WTC11 (cell line): ENCODE measurements around the gene CCDC80. TPM values are rescaled to one million over a fixed set of nuclear protein-coding genes. Genes with fewer than 3 reads are reported as not detected.
A peak's percentile ranks its signal among the peaks of the same experiment; 100 is the strongest.

Experiments
- ATAC-seq: fragments of 200-7000 bp; cut with Tn5 transposase; 2 replicates; pipeline ENCODE4 v1.10.0; 2021; ENCODE audit warnings: mild to moderate bottlenecking, moderate library complexity
- CTCF ChIA-PET: fragments of 300-600 bp; sonication (Branson Sonifier 250); formaldehyde crosslinking; loops from one replicate; lab custom pipeline; 2021; ENCODE audit warnings: antibody characterized with exemption; lab: Charles Lee
- POLR2A ChIA-PET: fragments of 350-600 bp; sonication (Branson Sonifier 250); formaldehyde crosslinking; loops from one replicate; lab custom pipeline; 2021; ENCODE audit warnings: antibody characterized with exemption; lab: Charles Lee
- DNase-seq: peaks from one replicate; pipeline ENCODE4 v3.0.0; 2021; ENCODE audit warnings: low spot score
- H3K27ac Mint-ChIP-seq: 2 replicates; pipeline ENCODE4 v1.8.0; 2021; ENCODE audit warnings: mixed read lengths
- H3K27me3 Mint-ChIP-seq: 2 replicates; pipeline ENCODE4 v1.8.0; 2021; ENCODE audit warnings: low read depth, mild to moderate bottlenecking, moderate library complexity, mixed read lengths
- H3K36me3 Mint-ChIP-seq: 2 replicates; pipeline ENCODE4 v1.8.0; 2021; ENCODE audit warnings: mixed read lengths
- H3K4me1 Mint-ChIP-seq: 2 replicates; pipeline ENCODE4 v1.8.0; 2022; ENCODE audit warnings: mixed read lengths
- H3K4me3 Mint-ChIP-seq: 2 replicates; pipeline ENCODE4 v1.8.0; 2021; ENCODE audit warnings: mild to moderate bottlenecking, moderate library complexity, mixed read lengths
- H3K9me3 Mint-ChIP-seq: 2 replicates; pipeline ENCODE4 v1.8.0; 2021; ENCODE audit warnings: mixed read lengths
- AFF4 ChIP-seq: sonication (generic); formaldehyde crosslinking; IDR thresholded peaks from 2 replicates; pipeline ENCODE4 v1.8.1; 2023; ENCODE audit warnings: mild to moderate bottlenecking, missing genetic modification reagents, borderline replicate concordance
- CREB1 ChIP-seq: sonication (generic); formaldehyde crosslinking; IDR thresholded peaks from 2 replicates; pipeline ENCODE4 v1.8.0; 2023; ENCODE audit warnings: mild to moderate bottlenecking, missing genetic modification reagents
- E2F4 ChIP-seq: sonication (generic); formaldehyde crosslinking; IDR thresholded peaks from 2 replicates; pipeline ENCODE4 v1.8.1; 2022; ENCODE audit warnings: low read depth, mild to moderate bottlenecking, moderate library complexity, missing genetic modification reagents, borderline replicate concordance
- E2F5 ChIP-seq: sonication (generic); formaldehyde crosslinking; IDR thresholded peaks from 2 replicates; pipeline ENCODE4 v1.8.1; 2022; ENCODE audit warnings: mild to moderate bottlenecking, moderate library complexity, missing genetic modification reagents
- ELF4 ChIP-seq: sonication (generic); formaldehyde crosslinking; IDR thresholded peaks from 2 replicates; pipeline ENCODE4 v1.8.1; 2022; ENCODE audit warnings: low read depth, mild to moderate bottlenecking, moderate library complexity, missing genetic modification reagents
- FOXJ3 ChIP-seq: sonication (generic); formaldehyde crosslinking; IDR thresholded peaks from 2 replicates; pipeline ENCODE4 v1.9.0; 2021; ENCODE audit warnings: missing genetic modification reagents, mild to moderate bottlenecking, borderline replicate concordance
- MXD4 ChIP-seq: fragments of 250-450 bp; sonication (Bioruptor Pico); IDR thresholded peaks from 2 replicates; pipeline ENCODE4 v1.8.0; 2021; ENCODE audit warnings: mild to moderate bottlenecking, moderate library complexity, borderline replicate concordance
- MYBL2 ChIP-seq: sonication (generic); formaldehyde crosslinking; IDR thresholded peaks from 2 replicates; pipeline ENCODE4 v1.8.1; 2023; ENCODE audit warnings: mild to moderate bottlenecking, moderate library complexity, missing genetic modification reagents
- NFATC4 ChIP-seq: fragments of 250-450 bp; sonication (Bioruptor Pico); IDR thresholded peaks from 2 replicates; pipeline ENCODE4 v1.9.0; 2021; ENCODE audit warnings: mild to moderate bottlenecking
- NFYB ChIP-seq: sonication (generic); formaldehyde crosslinking; conservative IDR thresholded peaks from 2 replicates; pipeline ENCODE4 v1.8.0; 2022; ENCODE audit warnings: low read depth, missing genetic modification reagents
- NR1H2 ChIP-seq: sonication (generic); formaldehyde crosslinking; IDR thresholded peaks from 2 replicates; pipeline ENCODE4 v1.9.0; 2021; ENCODE audit warnings: mild to moderate bottlenecking, moderate library complexity, missing genetic modification reagents
- NR2C2 ChIP-seq: sonication (generic); formaldehyde crosslinking; IDR thresholded peaks from 2 replicates; pipeline ENCODE4 v1.8.0; 2022; ENCODE audit warnings: mild to moderate bottlenecking, missing genetic modification reagents
- RELA ChIP-seq: sonication (generic); formaldehyde crosslinking; IDR thresholded peaks from 2 replicates; pipeline ENCODE4 v1.8.1; 2022; ENCODE audit warnings: missing genetic modification reagents, mild to moderate bottlenecking, borderline replicate concordance
- SP1 ChIP-seq: sonication (generic); formaldehyde crosslinking; conservative IDR thresholded peaks from 2 replicates; pipeline ENCODE4 v1.8.1; 2022; ENCODE audit warnings: missing genetic modification reagents
- USF2 ChIP-seq: sonication (generic); formaldehyde crosslinking; IDR thresholded peaks from 2 replicates; pipeline ENCODE4 v1.8.1; 2023; ENCODE audit warnings: mild to moderate bottlenecking, missing genetic modification reagents, moderate library complexity
- ZNF138 ChIP-seq: sonication (generic); formaldehyde crosslinking; conservative IDR thresholded peaks from 2 replicates; pipeline ENCODE4 v1.8.1; 2022; ENCODE audit warnings: mild to moderate bottlenecking, moderate library complexity, missing genetic modification reagents
- ZNF263 ChIP-seq: sonication (generic); formaldehyde crosslinking; IDR thresholded peaks from 2 replicates; pipeline ENCODE4 v1.8.1; 2022; ENCODE audit warnings: low read depth, mild to moderate bottlenecking, moderate library complexity, missing genetic modification reagents
- ZNF317 ChIP-seq: sonication (generic); formaldehyde crosslinking; IDR thresholded peaks from 2 replicates; pipeline ENCODE4 v1.8.1; 2023; ENCODE audit warnings: low read depth, mild to moderate bottlenecking, moderate library complexity, missing genetic modification reagents, borderline replicate concordance
- ZNF416 ChIP-seq: fragments of 250-450 bp; sonication (Bioruptor Pico); IDR thresholded peaks from 2 replicates; pipeline ENCODE4 v1.9.0; 2021; ENCODE audit warnings: mild to moderate bottlenecking, inconsistent platforms
- ZNF671 ChIP-seq: fragments of 250-450 bp; sonication (Bioruptor Pico); IDR thresholded peaks from 2 replicates; pipeline ENCODE4 v1.8.0; 2021; ENCODE audit warnings: mild to moderate bottlenecking
- total RNA-seq: library from RNA; stranded (reverse); gene quantifications from 3 replicates; pipeline ENCODE4 v1.2.3, GENCODE V29; 2021
- TF ChIP-seq, protein P1 (sequence below): fragments of 250-450 bp; sonication (Bioruptor Pico); IDR thresholded peaks from 2 replicates; pipeline ENCODE4 v1.9.0; 2021; ENCODE audit warnings: mild to moderate bottlenecking
- TF ChIP-seq, protein P2 (sequence below): fragments of 250-450 bp; sonication (Bioruptor Pico); IDR thresholded peaks from 2 replicates; pipeline ENCODE4 v1.8.0; 2021; ENCODE audit warnings: mild to moderate bottlenecking
- TF ChIP-seq, protein P3 (sequence below): sonication (generic); formaldehyde crosslinking; IDR thresholded peaks from 2 replicates; pipeline ENCODE4 v1.8.1; 2023; ENCODE audit warnings: mild to moderate bottlenecking, missing genetic modification reagents
- TF ChIP-seq, protein P4 (sequence below): fragments of 250-450 bp; sonication (Bioruptor Pico); IDR thresholded peaks from 2 replicates; pipeline ENCODE4 v1.9.0; 2021; ENCODE audit warnings: moderate library complexity, mild to moderate bottlenecking, inconsistent platforms, borderline replicate concordance

CCDC80 gene
- total RNA-seq, 1 experiment from 2014 or later, result 10.9 TPM

DNA sequence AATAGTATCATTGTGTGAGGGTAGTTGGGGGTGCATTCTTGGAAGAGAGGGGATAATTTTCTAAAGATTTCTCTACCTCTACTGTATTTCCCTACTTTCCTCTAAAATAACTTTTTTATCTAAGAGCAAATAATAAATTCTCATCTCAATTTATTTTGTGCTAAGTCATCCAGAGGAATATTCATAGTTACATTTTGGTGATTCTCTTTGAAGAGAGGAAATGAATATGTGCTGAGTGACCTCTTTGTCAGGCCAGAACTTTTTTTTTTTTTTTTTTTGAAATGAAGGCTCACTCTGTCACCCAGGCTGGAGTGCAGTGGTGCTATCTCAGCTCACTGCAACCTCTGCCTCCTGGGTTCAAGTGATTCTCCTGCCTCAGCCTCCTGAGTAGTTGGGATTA is 15.1 kb upstream of the CCDC80 start:
- H3K36me3 Mint-ChIP-seq, result 0 out of 2 replicates have a peak, but pooled peaks cover 1% of the 10 kb centered on the region
- no peak overlapping the region for H3K27ac Mint-ChIP-seq
- POLR2A ChIA-PET, result no interaction called here
- ATAC-seq, result no peak
- no peak for DNase-seq
- H3K4me1 Mint-ChIP-seq, result no peaks in the 10 kb centered on the region; the same call in 1 of the 2 replicates
- no peaks in the 10 kb centered on the region for H3K27me3 Mint-ChIP-seq
- TF ChIP-seq AFF4, result no peak
- TF ChIP-seq ZNF138 (CRISPR knock-in tag), result no peak
- TF ChIP-seq, protein P1, sequence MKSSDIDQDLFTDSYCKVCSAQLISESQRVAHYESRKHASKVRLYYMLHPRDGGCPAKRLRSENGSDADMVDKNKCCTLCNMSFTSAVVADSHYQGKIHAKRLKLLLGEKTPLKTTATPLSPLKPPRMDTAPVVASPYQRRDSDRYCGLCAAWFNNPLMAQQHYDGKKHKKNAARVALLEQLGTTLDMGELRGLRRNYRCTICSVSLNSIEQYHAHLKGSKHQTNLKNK (CRISPR knock-in tag), result no peak
- no peak for TF ChIP-seq NR1H2
- TF ChIP-seq ELF4, result no peak
- no peak for TF ChIP-seq RELA (CRISPR knock-in tag)
- no peak for TF ChIP-seq USF2
- no peak for TF ChIP-seq ZNF671
- no peak for TF ChIP-seq CREB1 (CRISPR knock-in tag)
- TF ChIP-seq, protein P2, sequence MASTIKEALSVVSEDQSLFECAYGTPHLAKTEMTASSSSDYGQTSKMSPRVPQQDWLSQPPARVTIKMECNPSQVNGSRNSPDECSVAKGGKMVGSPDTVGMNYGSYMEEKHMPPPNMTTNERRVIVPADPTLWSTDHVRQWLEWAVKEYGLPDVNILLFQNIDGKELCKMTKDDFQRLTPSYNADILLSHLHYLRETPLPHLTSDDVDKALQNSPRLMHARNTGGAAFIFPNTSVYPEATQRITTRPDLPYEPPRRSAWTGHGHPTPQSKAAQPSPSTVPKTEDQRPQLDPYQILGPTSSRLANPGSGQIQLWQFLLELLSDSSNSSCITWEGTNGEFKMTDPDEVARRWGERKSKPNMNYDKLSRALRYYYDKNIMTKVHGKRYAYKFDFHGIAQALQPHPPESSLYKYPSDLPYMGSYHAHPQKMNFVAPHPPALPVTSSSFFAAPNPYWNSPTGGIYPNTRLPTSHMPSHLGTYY (CRISPR knock-in tag), result no peak
- no peak for TF ChIP-seq MXD4 (CRISPR knock-in tag)
- CTCF ChIA-PET, result interaction anchor here (1.9 to 2.3 kb wide), 2 partner anchors 13 to 79 kb away, joined by 5 to 18 read pairs; no protein-coding TSS in a partner anchor
- H3K4me3 Mint-ChIP-seq, result no peak overlapping the region
- H3K9me3 Mint-ChIP-seq, result peaks cover 18% of the 10 kb centered on the region

DNA sequence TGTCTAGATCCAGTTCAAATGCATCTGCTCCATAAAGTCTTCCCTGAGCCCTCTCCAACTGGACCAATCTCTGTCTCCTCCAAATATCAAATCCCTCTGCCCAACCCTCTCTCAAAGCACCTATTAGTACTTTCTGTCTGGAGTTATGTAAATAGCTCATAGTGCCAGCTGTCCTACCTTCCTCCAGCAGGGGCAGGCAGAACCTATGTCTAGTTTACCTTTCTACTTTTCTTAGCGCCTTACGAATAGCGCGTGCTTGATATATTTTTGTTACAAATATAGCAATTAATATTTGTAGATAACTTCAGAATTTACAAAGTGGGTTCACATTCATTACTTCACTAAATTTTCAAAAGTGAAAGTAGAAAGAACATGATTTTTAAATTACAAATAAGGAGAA is 14.0 kb upstream of the CCDC80 start:
- Mint-ChIP-seq H3K27ac (no peak overlapping the region), H3K9me3 (peaks cover 16% of the 10 kb centered on the region; the same call in 1 of the 2 replicates), H3K4me1 (no peaks in the 10 kb centered on the region; the same call in 1 of the 2 replicates), H3K36me3 (no peaks in the 10 kb centered on the region), H3K27me3 (no peaks in the 10 kb centered on the region), H3K4me3 (no peak overlapping the region)
- DNase-seq (no peak), ATAC-seq (peak; percentile 76)
- ChIA-PET POLR2A (no interaction called here), CTCF (interaction anchor here (0.6 to 2.3 kb wide), 10 partner anchors 10 to 543 kb away, joined by 3 to 18 read pairs (median 3); no protein-coding TSS in a partner anchor)
- TF ChIP-seq MYBL2 (no peak), NFYB (no peak), NR2C2 (CRISPR knock-in tag) (no peak), SP1 (CRISPR knock-in tag) (no peak), ZNF263 (CRISPR knock-in tag) (no peak), NFATC4 (no peak), E2F5 (CRISPR knock-in tag) (no peak), E2F4 (CRISPR knock-in tag) (no peak), ZNF416 (CRISPR knock-in tag) (no peak), RELA (CRISPR knock-in tag) (no peak), FOXJ3 (CRISPR knock-in tag) (no peak), ZNF317 (CRISPR knock-in tag) (no peak)
- TF ChIP-seq, protein P3, sequence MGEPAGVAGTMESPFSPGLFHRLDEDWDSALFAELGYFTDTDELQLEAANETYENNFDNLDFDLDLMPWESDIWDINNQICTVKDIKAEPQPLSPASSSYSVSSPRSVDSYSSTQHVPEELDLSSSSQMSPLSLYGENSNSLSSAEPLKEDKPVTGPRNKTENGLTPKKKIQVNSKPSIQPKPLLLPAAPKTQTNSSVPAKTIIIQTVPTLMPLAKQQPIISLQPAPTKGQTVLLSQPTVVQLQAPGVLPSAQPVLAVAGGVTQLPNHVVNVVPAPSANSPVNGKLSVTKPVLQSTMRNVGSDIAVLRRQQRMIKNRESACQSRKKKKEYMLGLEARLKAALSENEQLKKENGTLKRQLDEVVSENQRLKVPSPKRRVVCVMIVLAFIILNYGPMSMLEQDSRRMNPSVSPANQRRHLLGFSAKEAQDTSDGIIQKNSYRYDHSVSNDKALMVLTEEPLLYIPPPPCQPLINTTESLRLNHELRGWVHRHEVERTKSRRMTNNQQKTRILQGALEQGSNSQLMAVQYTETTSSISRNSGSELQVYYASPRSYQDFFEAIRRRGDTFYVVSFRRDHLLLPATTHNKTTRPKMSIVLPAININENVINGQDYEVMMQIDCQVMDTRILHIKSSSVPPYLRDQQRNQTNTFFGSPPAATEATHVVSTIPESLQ, result no peak
- TF ChIP-seq, protein P4, sequence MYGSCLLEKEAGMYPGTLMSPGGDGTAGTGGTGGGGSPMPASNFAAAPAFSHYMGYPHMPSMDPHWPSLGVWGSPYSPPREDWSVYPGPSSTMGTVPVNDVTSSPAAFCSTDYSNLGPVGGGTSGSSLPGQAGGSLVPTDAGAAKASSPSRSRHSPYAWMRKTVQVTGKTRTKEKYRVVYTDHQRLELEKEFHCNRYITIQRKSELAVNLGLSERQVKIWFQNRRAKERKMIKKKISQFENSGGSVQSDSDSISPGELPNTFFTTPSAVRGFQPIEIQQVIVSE (CRISPR knock-in tag), result no peak
